Measurements from ENCODE around the gene ACOT4.

DNA sequence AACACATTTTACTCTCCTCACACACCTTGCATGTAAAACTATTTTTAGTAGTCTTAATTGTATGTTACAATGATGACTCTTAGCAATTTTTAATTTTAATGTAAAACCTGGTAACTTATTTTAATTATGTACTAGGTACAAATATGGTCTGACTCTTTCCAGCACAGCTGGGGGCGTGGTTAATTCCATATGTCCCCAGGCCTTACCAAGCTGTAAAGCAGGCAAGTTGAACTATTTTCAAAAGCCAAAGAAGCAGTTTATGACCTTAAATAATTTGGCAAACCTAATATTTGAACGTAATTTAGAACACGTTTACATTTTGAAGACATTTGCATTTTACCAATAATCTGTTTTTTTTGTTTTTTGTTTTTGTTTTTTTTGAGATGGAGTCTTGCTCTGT, 11.3 kb downstream of the ACOT4 start:
- TF ChIP-seq, protein P1, sequence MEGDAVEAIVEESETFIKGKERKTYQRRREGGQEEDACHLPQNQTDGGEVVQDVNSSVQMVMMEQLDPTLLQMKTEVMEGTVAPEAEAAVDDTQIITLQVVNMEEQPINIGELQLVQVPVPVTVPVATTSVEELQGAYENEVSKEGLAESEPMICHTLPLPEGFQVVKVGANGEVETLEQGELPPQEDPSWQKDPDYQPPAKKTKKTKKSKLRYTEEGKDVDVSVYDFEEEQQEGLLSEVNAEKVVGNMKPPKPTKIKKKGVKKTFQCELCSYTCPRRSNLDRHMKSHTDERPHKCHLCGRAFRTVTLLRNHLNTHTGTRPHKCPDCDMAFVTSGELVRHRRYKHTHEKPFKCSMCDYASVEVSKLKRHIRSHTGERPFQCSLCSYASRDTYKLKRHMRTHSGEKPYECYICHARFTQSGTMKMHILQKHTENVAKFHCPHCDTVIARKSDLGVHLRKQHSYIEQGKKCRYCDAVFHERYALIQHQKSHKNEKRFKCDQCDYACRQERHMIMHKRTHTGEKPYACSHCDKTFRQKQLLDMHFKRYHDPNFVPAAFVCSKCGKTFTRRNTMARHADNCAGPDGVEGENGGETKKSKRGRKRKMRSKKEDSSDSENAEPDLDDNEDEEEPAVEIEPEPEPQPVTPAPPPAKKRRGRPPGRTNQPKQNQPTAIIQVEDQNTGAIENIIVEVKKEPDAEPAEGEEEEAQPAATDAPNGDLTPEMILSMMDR (tag by site-specific recombination; IDR thresholded peaks at IDR 0.05) = no peak
- TF ChIP-seq EGR2 (tag by site-specific recombination; IDR thresholded peaks at IDR 0.05; ENCODE audit: low read depth) (no peak), ZNF335 (tag by site-specific recombination; conservative IDR thresholded peaks at IDR 0.05) (no peak), KLF10 (tag by site-specific recombination; IDR thresholded peaks at IDR 0.05) (no peak), HOXD13 (CRISPR knock-in tag; IDR thresholded peaks at IDR 0.05; ENCODE audit: borderline replicate concordance) (no peak), ZNF571 (tag by site-specific recombination; IDR thresholded peaks at IDR 0.05) (no peak)
